NB4 (cell line): ENCODE data around the gene SPATS2.
"Not testable (repeated sequence)": the region's sequence is repeated elsewhere in the genome, so short reads cannot be mapped to it uniquely, and the experiment has no call there.

Experiments used
- DNase-seq: peaks from one replicate; pipeline ENCODE4 v3.0.0; 2010; ENCODE audit warnings: low read depth
- H3K4me3 ChIP-seq: one replicate; pipeline ENCODE4 v1.5.1; 2011; ENCODE audit warnings: mild to moderate bottlenecking, low read depth, low read length, moderate library complexity
- MAX ChIP-seq: IDR thresholded peaks from 2 replicates; pipeline ENCODE4 v1.6.1; 2011; ENCODE audit warnings: low read depth, low read length
- MYC ChIP-seq: IDR thresholded peaks from 2 replicates; pipeline ENCODE4 v1.6.1; 2011; ENCODE audit warnings: low read depth, low read length
- POLR2A ChIP-seq: IDR thresholded peaks from 2 replicates; pipeline ENCODE4 v1.6.1; 2011; ENCODE audit warnings: mild to moderate bottlenecking; ENCODE audit not compliant: insufficient read length; ENCODE audit errors: extremely low read depth
- TF ChIP-seq, protein P1 (sequence below): IDR thresholded peaks from one replicate; pipeline ENCODE4 v1.5.1; 2012; ENCODE audit warnings: low read depth, low read length

Gene SPATS2

GRCh38 chr12:49332441-49332861 is 34.8 kb upstream of the SPATS2 start:
- no peak overlapping the region for H3K4me3 ChIP-seq
- no peak for DNase-seq
- TF ChIP-seq POLR2A = no peak
- TF ChIP-seq, protein P1, sequence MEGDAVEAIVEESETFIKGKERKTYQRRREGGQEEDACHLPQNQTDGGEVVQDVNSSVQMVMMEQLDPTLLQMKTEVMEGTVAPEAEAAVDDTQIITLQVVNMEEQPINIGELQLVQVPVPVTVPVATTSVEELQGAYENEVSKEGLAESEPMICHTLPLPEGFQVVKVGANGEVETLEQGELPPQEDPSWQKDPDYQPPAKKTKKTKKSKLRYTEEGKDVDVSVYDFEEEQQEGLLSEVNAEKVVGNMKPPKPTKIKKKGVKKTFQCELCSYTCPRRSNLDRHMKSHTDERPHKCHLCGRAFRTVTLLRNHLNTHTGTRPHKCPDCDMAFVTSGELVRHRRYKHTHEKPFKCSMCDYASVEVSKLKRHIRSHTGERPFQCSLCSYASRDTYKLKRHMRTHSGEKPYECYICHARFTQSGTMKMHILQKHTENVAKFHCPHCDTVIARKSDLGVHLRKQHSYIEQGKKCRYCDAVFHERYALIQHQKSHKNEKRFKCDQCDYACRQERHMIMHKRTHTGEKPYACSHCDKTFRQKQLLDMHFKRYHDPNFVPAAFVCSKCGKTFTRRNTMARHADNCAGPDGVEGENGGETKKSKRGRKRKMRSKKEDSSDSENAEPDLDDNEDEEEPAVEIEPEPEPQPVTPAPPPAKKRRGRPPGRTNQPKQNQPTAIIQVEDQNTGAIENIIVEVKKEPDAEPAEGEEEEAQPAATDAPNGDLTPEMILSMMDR = no peak
- no peak for TF ChIP-seq MAX
- TF ChIP-seq MYC = no peak

GRCh38 chr12:49332891-49333371 is 34.3 kb upstream of the SPATS2 start:
- DNase-seq = no peak
- TF ChIP-seq MYC (no peak), POLR2A (no peak), MAX (no peak)
- TF ChIP-seq, protein P1 = no peak
- no peak overlapping the region for H3K4me3 ChIP-seq

DNA sequence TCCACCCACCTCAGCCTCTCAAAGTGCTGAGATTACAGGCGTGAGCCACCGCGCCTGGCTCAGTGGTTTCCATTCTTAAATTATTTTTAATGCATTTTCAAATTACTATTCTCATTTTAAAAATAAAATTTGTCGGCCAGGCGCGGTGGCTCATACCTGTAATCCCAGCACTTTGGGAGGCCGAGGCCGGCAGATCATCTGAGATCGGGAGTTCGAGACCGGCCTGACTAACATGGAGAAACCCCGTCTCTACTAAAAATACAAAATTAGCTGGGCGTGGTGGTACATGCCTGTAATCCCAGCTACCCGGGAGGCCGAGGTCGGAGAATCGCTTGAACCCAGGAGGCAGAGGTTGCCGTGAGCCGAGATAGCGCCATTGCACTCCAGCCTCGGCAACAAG is 33.5 kb upstream of the SPATS2 start:
- not testable (repeated sequence) for H3K4me3 ChIP-seq, DNase-seq

DNA sequence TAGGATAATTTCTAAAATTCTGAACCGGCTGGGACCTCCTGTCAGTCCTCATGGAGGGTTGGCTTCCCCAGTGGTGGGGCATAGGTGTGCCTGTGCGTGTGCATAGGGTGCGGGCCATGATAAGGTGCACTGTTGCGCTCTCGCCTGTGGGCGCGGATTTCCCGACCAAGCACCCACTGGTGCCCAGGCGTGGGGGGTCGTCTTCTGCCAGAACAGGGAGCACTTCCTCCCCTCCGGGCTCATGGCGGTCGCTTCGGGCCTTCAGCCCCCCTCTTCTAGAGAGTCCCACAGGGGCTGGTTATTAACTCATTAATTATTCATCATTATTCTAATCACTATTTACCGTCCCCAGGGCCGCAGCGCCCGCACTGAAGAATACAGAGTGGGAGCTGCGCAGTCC is 33.0 kb upstream of the SPATS2 start:
- DNase-seq = no peak
- no peak overlapping the region for H3K4me3 ChIP-seq
- TF ChIP-seq MAX (no peak), MYC (no peak)

DNA sequence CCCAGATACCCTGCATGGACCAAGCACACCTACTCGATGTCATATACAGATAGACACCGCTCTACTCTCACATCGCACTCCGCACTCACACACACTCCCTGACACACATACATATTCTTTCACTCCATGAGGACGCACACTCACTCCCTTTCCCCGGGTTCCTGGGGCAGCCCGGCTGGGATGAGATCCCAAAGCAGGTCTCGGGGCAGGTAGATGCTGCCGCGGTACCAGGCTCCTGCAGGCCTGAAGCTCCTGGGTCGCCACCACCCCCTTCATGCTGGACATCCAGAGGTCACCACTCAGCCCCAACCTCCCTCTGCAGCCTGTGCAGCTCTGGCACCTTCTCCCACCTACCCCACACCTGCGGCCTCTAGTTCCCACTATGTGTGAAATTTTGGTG is 32.6 kb upstream of the SPATS2 start:
- DNase-seq = no peak
- no peak overlapping the region for H3K4me3 ChIP-seq
- TF ChIP-seq MAX = no peak
- no peak for TF ChIP-seq MYC

DNA sequence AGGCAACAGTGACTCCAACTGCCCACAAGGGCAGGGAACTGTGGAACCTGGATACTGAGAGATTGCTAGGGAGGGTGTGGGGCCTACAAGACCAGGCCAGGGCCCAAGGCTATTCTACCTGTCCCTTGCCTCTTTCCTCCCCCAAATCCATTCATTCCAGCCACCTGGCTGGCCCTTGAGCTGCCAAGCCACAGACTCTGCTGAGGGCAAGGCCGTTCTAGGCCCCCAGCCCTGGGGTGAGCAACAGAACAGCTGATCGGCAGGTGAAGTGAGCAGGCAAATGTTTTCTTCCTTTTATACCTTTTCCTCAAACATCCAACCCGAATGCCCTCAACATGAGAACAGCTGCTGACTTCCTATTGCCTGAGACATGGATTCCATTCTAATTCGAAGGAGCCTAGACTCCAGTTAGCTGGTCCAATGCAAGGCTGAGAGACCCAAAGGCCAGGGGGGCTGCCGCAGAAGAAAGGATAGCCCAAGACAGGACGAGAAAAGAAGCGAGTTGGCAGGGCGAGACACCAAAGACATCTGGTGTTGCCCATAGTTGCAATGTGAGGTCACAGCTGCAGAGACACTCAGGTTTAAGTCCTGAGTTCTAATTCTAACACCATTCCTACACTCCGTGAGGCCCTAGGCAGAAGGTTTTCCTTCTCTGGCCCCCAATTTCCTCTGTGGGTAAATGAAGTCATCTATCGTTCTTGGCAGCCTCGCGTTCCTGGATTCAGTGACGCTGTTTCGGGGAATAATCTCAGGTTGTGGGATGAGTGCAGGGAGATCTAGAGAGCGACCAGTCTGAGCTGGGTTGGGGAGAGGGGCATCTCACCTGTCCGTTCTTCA is 31.9 kb upstream of the SPATS2 start:
- no peak for TF ChIP-seq MAX
- TF ChIP-seq, protein P1 = no peak
- TF ChIP-seq POLR2A = no peak
- no peak for TF ChIP-seq MYC
- no peak for DNase-seq
- no peak overlapping the region for H3K4me3 ChIP-seq

DNA sequence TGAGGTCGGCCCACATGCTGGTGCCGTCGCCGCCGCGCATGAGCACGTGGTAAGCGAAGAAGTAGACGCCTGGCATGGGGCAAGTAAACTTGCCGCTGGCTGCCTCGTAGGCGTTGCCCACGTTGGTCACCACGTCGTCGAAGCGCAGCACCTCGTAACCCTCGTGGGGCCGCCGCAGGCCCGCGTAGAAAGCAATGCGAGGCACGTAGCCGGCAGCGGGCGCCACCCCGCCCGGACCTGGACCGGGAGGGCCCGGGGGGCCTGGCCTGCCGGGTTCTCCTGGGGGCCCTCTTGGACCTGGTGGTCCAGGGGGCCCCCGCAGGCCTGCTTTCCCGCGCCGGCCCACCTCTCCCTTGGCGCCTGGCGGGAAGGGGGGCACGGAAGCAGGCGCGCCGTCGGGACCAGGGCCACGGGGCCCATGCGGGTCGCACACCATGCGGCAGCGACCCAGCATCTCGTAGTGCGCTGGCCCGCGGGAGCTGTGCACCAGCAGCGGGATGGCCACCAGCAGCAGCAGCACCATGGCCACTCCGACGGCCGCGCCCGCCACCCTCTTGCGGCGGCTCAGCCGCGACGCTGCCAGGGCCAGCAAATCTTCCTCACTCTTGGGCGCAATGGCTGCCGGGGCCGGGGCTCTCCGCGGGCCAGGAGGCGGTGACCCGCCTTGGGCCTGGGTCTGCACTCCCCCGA is 31.2 kb upstream of the SPATS2 start:
- TF ChIP-seq, protein P1 = no peak
- TF ChIP-seq MAX (no peak), MYC (no peak), POLR2A (no peak)
- no peak for DNase-seq
- H3K4me3 ChIP-seq = no peak overlapping the region
